Jurkat, Clone E6-1 (cell line): ENCODE measurements around the gene DNAH11.
A peak's percentile ranks its signal among the peaks of the same experiment; 100 is the strongest.
"Not testable (repeated sequence)": the region's sequence is repeated elsewhere in the genome, so short reads cannot be mapped to it uniquely, and the experiment has no call there.

ENCODE experiments used
- DNase-seq: peaks from one replicate; pipeline ENCODE4 v3.0.0-alpha.2; 2011; ENCODE audit warnings: low read depth, low spot score
- H3K4me3 ChIP-seq: 2 replicates; pipeline ENCODE4 v1.5.1; 2011; ENCODE audit warnings: mild to moderate bottlenecking, low read length, control low read depth, moderate library complexity

The DNAH11 gene

GRCh38 chr7:21828841-21829240, 286.0 kb downstream of the DNAH11 start:
- H3K4me3 ChIP-seq: no peak overlapping the region
- peak; percentile 30 for DNase-seq

- DNase-seq: no peak
- H3K4me3 ChIP-seq: no peak overlapping the region
Measured at GRCh38 chr7:21829731-21830130, 286.9 kb downstream of the DNAH11 start.

DNA sequence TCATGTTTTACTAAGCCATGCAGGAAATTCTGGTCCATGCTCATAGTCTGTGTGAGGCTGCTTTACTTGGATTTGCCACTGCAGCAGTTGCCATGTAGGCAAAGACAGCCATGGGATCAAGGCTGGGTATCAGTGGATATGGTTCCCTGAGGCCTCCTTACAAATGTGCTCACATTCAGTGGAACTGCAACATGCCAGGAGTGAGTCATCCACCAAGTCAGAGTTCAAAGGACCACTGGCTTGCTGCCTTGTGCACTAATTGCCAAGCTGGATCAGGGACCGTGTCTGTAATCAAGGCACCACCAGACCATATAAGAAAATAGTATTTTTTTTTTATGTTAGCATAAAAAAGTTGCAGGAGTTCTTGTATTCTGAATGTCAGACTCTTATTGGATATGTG, 301.9 kb downstream of the DNAH11 start:
- no peak overlapping the region for H3K4me3 ChIP-seq
- no peak for DNase-seq

DNA sequence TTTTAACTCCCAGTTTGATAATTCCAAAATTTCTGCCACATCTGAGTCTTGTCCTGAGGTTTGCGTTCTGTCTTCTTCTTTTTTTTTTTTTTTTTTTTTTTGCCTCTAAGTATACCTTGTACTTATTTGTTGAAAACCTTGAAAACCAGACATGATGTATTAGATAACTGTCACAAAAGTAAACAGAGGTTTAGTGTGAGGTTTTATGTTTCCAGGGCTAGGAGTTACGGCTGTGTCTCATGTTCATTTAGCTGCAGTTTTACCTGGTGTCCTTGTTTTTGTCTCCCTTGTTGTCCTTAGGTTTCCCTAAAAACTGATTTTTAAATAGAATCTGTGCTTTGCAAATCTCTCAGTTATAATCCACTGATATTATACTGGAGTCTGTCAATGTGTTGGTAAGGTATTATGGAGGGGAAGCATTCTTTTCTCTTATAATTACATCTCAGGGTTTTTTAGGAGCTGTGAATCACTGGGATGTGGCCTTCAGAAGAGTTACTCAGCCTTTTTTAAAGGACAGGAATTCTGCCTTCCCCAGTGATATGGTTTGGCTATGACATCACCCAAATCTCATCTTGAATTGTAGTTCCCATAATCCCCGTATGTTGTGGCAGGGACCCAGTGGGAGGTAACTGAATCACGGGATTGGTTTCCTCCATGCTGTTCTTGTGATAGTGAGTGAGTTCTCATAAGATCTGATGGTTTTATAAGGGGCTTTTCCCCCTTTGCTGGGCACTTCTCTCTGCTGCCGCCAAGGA, 307.9 kb downstream of the DNAH11 start:
- H3K4me3 ChIP-seq: no peak overlapping the region
- DNase-seq: no peak

DNA sequence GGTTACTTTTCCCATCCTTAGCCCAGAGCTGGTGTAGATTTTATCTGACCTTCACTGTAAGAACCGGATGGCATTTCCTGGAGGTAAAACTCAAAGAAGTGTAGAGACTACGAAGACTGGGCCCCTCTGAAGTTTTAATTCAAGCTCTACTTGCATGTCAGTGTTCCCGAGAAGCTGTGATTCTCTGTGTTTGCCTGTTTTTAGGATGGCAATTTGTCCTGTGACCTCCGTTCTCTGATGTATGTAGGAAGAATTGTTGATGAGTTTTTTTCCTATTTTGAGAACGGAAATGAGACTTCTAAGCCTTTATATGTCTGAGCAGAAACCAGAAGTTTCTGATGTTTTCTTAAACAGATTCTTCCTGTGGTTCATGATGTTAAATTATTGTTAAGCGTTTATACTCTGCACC, 308.7 kb downstream of the DNAH11 start:
- H3K4me3 ChIP-seq: no peak overlapping the region

DNA sequence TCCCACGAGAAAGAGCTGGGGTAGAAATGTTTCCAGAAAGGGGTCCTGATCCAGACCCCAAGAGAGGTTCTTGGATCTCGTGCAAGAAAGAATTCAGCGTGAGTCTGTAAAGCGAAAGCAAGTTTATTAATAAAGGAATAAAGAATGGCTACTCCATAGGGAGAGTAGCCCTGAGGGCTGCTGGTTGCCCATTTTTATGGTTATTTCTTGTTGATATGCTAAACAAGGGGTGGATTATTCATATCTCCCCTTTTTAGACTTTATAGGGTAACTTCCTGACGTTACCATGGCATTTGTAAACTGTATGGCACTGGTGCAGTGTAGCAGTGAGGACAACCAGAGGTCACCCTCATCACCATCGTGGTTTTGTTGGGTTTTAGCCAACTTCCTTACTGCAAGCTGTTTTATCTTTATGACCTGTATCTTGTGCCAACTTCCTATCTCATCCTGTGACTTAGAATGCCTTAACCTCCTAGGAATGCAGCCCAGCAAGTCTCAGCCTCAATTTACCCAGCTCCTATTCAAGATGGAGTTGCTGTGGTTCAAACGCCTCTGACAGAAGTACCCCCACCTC, 322.9 kb downstream of the DNAH11 start:
- not testable (repeated sequence) for DNase-seq, H3K4me3 ChIP-seq

More for the DNA sequence above, 308.7 kb downstream of the DNAH11 start:
- DNase-seq: peak; percentile 28

GRCh38 chr7:21866731-21867130, 323.9 kb downstream of the DNAH11 start:
- no peak overlapping the region for H3K4me3 ChIP-seq
- DNase-seq: no peak

- no peak overlapping the region for H3K4me3 ChIP-seq
- no peak for DNase-seq
Measured at GRCh38 chr7:21867226-21867625, 324.4 kb downstream of the DNAH11 start.

DNA sequence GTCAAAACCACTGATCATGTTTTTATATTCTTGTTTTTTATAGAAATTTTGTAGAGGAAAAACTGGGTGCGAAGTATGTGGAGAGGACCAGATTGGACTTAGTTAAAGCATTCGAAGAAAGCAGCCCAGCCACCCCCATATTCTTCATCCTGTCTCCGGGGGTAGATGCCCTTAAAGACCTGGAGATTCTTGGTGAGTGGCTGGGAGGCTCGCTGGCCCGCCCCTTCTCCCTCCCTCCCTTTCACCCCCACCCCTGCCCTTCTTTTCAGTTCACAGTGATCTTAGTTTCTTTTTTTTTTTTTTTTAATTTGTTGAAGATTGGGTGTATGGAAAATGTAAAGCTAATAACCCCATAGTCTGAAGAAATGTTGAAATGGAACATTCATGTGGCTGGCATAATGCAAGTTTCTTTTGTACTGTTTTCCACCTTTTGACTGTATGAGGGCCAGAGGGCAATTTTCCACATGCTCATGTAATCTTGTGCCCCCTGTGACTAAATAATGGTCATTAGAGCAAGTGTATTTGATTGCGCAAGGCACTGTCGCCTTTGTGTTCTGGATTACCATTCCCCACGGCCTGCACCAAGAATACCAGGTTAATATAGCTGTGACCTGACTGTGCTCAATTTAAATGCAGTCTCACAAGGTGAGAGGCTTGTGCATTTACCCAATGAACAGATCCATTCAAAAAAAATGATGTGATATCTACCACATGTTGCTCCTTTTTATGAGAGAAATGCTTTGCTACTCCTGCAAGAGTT, 325.2 kb downstream of the DNAH11 start:
- no peak for DNase-seq
- no peak overlapping the region for H3K4me3 ChIP-seq

DNA sequence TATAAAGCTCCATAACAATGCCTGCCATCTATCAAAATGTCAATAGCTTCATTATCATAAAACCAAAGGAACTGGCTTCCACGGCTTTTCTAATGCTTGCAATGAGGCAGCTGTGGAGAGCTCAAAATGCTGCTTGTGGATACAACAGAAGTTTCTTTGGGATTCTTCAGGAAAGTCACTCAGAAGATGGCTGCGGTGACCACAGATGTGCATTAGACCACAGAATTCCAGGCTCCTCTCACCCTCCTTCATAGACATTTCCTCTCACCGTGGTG, 325.7 kb downstream of the DNAH11 start:
- no peak overlapping the region for H3K4me3 ChIP-seq
- no peak for DNase-seq

DNA sequence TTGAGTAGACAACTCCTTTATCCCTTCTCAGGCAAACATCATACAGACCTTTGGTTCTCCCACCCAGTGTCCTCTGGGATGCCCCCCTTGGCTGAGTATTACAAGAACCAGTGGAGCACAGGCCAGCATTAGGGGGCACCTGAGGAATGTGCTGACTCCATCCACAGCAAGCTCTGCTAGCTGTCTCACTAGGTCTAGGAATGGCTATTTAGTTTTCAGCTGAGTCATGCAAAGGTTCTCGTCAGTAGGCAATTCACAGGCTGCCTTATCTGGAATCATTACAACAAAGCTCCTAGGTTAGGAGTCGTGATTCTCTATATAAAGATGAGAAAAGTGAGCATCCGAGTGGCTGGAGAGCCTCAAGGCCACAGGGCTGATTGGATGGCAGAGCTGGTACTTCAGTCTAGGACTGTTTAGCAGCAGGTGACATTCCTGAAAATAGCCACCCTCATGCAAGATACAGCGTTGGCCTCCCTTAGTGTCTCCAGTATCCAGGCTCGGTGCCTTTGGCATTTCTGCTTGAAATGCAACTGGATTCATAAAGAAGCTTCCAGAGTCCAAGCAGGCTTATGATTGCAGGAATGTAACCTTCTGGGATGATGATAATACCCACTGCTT, 327.1 kb downstream of the DNAH11 start:
- DNase-seq: no peak
- no peak overlapping the region for H3K4me3 ChIP-seq

- no peak for DNase-seq
Measured at GRCh38 chr7:21883069-21883468, 340.2 kb downstream of the DNAH11 start.

DNA sequence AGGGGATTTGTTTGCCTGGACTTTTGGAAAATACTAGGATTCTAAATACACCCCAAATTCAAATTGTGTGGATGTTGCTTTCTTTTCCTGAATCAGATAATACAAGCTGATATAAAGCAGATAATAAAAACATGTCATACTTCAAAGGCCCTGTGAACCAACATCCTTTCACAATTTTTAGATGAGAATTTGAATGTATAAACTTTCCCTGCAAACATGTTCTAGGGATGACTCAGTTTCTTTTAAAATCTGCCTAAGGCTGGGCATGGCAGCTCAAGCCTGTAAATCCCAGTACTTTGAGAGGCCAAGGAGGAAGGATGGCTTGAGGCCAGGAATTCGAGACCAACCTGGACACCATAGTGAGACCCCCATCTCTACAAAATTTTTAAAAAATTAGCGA, 340.7 kb downstream of the DNAH11 start:
- not testable (repeated sequence) for DNase-seq, H3K4me3 ChIP-seq

More at GRCh38 chr7:21883069-21883468, 340.2 kb downstream of the DNAH11 start:
- H3K4me3 ChIP-seq: no peak overlapping the region

DNA sequence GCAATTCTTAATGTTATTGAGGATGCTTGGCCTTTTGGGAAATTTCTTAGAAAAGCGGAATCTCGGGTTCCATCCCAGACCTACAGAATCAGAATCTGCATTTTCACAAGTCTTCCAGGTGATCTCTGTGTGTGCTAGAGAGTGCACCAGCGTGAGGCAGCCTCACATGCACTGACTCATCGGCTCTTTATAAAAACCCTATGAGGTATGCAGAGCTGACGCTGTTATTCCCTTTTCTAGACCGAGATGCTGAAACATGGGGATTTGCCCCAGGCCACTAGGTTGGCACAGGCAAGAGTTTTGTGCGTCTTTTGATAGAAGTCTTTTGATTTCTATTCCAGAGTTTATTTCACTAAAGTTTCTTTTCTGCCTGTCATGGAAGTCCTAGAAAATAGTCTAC, 341.7 kb downstream of the DNAH11 start:
- no peak for DNase-seq
- H3K4me3 ChIP-seq: no peak overlapping the region

- H3K4me3 ChIP-seq: no peak overlapping the region
- no peak for DNase-seq
Measured at GRCh38 chr7:21886396-21886795, 343.6 kb downstream of the DNAH11 start.

- H3K4me3 ChIP-seq: no peak overlapping the region
- no peak for DNase-seq
Measured at GRCh38 chr7:21887353-21887752, 344.5 kb downstream of the DNAH11 start.

- no peak overlapping the region for H3K4me3 ChIP-seq
- no peak for DNase-seq
Measured at GRCh38 chr7:21887779-21888178, 344.9 kb downstream of the DNAH11 start.

GRCh38 chr7:21891291-21891690, 348.5 kb downstream of the DNAH11 start:
- H3K4me3 ChIP-seq: no peak overlapping the region
- DNase-seq: no peak

- no peak for DNase-seq
- no peak overlapping the region for H3K4me3 ChIP-seq
Measured at GRCh38 chr7:21893401-21893800, 350.6 kb downstream of the DNAH11 start.
